ENCODE data around the gene PDLIM1.
A peak's percentile ranks its signal among the peaks of the same experiment; 100 is the strongest.

The PDLIM1 gene, protein sequence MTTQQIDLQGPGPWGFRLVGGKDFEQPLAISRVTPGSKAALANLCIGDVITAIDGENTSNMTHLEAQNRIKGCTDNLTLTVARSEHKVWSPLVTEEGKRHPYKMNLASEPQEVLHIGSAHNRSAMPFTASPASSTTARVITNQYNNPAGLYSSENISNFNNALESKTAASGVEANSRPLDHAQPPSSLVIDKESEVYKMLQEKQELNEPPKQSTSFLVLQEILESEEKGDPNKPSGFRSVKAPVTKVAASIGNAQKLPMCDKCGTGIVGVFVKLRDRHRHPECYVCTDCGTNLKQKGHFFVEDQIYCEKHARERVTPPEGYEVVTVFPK

DNA sequence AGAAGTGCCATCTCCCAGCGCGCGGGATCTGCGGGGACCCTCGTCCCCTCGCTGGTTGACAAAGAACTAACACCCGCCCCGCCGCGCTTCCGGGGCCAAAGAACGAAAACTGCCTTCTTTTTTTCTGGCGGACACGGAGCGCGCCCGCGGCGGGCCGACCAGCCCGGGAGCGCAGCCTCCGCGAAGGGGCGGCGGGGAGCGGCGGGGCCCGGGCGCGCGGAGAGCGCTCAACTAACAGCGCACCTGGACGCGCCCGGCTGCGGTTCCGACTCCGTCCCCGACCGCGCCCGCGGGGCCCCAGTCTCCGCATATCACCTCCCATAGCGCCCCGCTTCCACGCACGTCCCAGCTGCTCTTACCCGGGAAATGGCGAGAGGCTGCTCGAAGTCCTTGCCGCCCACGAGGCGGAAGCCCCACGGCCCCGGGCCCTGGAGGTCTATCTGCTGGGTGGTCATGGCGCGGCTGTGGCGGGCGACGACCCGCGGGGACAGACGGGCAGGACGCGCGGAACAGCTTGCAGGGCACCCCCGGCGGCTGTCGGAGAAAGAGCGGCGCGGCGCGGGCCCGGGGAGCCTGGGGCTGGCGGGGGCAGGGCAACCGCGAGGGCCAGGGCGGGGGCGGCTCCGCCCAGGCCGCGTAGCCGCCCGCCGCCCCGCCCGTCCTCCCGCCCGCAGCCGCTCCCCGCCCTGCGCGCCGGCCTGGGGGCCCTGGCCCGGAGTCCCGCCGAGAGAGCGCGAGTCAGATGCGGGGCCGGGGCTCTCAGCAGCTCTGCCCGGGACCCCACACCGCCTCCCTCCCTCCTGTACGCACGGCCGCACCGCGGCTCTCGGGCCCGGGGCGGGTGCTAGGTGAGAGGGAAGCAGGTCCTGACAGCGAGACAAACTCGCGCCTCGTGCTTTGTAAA is at the start of gene PDLIM1:
Gene PDLIM1, minus strand, starts transcription at position 543 of the 904 bp plus-strand sequence. Its CDS starts 88 bp downstream, at position 455.
- peak; percentile 83 for DNase-seq (ENCODE audit: low spot score)

DNA sequence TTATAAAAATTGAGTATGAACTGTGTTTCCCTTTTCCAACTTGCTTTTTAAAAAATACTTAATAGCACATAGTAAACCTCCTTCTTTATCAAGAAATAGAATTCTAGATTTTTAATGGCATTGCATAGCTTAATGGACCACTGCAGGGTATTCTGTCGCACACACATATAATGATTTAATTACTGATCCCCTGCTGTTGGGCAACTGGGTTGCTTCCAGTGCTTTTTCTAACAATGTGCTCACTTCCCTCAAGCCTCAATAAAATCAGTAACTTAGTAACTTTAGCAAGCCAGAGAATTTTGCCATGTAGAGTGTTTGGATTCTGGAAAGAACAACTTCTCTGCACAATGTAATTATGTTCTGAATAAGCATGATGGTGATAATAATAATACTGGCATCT is 49.1 kb upstream of the PDLIM1 start:
- DNase-seq (ENCODE audit: low spot score): no peak

DNA sequence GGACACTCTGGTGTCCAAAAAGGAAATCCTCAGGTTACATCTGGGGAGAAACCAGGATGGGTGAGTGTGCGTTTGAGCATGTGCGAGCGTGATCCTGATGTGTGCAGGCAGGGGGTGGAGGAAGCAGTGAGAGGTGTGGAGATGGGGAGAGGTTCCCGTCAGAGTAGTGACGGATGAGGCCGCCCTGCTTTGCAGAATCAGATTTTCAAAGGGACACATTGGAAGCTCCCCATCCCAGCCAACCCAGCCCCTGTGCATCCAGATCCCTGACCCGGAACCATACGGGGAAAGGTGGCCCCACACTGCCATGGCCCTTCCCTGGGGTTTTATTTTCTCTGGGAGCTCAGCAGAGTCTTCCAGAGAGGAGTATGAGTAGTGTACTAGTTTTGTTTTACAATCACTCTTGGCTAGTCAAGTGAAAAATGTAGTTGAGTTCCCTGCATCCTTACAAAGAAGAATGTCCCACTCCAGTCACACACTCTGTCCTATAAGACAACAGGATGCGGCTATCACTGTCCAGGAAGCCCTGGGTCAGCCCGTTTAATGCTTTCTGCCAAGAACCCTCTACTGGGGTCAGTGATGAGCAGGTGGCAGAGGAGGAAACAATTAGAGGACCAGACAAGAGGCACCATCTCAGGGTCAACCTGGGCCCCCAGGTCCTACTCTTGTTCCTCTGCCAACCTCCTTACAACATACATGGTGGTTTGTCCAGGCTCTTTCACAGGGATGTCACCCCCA is 46.8 kb upstream of the PDLIM1 start:
- no peak for DNase-seq (ENCODE audit: low spot score)

DNA sequence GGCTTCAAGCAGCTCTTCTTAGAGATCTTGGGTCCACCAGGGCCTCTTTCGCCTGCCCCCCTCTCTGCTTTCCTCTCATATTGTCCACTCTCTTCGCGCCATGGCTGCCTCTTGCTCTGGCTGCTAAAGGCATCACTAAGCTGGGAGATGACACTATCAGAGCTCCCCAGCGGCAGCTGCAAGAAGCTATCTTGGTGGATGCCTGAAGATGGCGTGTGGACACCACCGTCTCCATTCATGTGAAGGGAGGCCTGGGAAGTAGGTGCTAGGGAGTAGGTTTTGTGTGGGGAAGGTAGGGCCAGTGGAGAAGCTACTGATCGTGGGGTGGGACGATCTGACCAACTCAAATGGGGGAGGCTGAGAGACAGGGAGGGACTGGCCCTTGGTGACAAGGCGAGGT is 45.9 kb upstream of the PDLIM1 start:
- no peak for DNase-seq (ENCODE audit: low spot score)

DNA sequence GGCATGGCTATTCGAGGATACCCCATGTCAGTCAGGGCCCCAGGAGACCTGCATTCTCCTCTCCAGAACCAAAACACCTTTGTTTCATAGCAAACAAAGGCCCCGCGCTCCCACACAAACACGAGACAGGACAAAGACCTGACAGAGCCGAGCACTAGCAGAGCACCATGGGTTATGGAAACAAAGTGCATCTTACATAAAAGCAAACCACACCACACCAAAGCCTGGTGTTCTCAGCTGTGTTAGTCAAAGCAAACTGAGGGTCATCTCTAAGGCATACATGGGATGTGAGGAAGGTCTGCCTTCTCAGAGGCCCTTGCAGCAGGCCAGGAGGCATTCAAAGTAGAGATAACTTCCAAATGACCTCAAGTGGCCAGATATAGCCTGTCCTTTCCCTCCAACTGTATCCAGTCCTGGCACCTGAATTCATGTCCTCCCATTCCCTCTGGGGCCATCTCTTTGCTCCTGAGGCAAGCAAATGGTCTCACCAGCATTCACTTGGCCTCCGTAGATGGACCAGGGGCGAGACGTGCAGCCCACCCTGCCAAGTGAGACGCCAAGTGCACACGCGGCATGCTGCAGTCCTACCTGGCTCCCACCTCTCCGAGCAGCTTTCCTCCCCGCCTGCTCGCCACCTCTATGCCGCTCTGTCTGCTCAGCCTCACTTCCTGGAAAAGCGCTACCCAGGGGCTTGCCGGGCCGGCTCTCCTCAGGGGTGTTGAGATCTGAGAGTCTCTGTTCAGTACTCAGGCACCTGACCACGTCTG is 45.3 kb upstream of the PDLIM1 start:
- DNase-seq (ENCODE audit: low spot score): no peak

DNA sequence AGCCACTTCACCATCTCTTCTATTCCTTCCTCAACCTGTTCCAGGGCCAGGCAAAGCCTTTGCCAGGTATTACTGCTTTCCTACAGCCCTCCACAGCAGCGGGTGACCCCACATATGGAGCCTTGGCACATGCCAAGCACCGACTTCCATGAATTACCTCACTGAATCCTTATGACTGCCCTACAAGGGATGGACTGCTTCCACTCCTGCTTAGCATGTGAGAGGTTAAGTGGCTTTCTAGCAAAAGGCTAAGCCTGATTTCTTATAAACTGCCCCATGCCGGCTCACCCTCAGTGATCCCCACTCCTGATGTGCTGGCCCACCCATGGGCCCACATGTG is 44.0 kb upstream of the PDLIM1 start:
- DNase-seq (ENCODE audit: low spot score): no peak

DNA sequence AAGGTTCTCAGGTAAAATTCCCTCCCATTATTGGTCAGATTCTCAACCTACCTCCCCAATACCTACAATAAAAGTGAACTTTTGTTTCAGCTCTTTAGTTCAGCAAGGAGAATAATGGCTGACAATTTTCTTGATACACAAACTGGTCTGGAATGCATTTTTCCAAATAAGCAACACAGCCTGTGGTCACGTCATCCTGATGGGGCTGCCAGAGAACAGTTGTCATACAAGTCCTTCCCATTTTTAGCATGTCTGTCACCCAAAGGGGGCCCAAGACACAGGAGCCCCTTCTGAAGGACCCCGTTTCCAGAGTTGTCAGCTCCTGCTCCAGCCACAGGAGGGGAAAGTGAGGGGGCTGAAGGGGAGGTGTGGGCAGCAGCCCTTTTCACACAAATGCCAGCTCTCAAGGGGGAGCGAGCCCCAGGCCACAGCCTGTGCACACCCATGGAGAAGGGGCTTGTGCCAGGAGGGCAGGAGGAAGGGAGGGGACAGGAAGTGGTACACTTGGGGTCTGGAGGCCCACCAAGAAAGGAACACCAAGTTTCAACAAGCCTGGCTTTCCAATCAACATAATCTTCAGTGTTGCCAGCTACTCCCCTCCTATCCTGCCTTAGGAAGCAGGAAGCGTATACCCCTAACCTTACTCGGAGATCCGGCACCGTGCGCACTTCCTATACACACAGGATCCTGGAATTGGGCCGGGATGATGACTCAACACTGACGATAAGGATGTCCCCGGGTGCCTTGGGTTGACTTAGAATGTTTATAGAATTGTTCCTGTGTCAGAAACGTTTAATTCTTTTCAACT is 43.4 kb upstream of the PDLIM1 start:
- no peak for DNase-seq (ENCODE audit: low spot score)

DNA sequence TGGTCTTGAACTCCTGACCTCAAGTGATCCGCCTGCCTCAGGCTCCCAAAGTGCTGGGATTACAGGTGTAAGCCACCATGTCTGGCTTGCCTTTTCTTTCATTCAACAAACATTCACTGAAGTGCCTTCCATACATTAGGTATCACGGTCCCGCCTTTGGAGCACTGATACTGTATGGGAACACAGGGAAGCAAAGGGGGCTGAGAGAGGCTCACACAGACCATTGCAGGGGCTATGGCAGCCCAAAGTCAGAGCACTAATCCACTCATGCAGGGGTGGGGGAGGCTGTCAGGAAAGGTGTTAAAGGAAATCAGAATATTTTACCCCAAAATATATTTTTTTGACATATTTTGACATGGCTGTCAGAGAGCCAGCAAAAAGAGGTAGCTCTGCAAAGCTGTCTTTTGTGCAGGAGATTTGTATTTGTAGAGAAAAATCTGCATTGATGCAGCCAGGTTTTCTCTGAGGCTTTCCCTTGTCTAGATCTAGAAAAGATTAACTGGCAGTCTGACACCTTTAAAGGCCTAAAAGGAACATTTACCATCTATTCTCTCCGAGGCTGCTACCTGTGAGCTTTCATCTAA is 42.0 kb upstream of the PDLIM1 start:
- DNase-seq (ENCODE audit: low spot score): no peak

DNA sequence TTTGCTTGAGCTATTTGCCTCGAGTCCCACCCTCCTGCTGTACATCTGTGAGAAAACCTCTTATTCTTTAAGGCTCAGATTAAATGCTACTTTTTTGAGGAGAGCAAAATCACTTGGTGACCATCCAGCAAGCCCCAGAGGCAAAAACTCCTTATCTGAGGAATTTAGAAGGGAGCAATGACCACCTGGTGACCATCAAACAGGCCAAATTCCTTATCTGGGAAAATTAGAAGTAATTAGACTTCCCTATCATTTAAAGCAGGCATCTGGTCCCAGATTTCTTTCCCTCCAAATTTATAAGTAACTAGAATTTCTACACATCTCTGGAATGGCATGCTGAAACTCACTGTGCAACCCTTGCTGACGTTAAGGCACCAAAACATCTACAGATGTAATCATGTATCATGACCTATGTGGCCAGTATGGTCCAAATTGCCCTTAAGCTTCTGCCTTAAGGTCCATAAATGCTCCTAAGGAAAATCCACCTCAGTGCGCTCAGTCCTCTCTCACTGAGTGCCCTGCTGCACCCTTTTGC is 40.9 kb upstream of the PDLIM1 start:
- no peak for DNase-seq (ENCODE audit: low spot score)

DNA sequence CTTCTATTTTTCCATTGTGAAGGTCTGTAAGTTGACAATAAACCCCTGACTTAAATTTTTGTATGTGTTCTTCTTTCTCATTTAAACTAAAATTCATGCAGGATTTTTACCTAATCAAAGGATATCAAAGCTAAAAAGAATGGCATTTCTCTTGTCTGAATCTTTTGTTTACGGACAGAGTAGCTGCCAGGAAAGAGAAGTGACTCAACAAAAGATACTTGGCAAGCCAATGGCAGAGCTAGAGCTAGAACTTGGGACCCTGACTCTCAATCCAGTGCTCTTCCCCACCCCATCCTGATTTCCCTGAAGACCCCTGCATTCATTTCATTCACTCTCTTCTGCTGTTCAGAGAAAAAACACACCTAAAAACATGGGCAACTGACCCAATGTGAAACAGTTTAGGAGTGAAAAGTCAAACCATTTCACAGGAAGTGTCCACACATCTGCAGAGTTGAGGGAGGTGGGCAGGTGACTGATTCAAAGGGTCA is 40.2 kb upstream of the PDLIM1 start:
- DNase-seq (ENCODE audit: low spot score): no peak

DNA sequence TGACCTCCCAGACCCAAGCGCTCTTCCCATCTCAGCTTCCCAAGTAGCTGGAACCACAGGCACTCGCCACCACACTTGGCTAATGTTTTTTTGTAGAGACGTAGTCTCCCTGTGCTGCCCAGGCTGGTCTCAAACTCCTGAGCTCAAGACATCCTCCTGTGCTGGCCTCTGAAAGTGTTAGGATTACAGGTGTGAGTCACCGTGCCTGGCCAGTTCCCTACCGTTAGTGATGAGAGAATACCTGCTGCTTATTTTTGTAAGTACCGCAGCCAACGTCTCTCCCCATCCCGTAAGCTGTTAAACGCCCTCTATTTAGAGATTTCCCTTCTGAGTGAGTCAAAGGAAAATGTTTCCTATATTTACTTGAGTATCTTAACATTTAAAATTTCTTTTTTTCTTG is 38.5 kb upstream of the PDLIM1 start:
- DNase-seq (ENCODE audit: low spot score): no peak

DNA sequence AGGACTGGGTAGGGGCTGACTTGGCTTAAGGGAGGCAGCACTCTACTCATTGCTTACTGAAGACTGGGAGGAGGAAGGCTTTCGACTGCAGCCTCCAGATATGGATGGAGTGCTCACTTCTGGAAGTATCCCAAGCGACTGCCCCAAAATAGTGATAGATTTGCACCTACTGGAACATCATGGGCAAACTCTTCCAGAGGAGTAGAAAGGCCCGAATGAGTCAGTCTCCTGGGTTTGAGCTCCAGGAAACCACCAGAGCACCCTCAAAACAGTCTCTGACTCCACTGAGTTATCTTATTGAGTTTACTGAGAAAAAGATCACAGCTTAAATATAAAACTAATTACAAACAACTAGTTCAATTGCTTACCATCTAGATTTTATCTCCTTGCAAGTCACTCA is 37.2 kb upstream of the PDLIM1 start:
- DNase-seq (ENCODE audit: low spot score): no peak

DNA sequence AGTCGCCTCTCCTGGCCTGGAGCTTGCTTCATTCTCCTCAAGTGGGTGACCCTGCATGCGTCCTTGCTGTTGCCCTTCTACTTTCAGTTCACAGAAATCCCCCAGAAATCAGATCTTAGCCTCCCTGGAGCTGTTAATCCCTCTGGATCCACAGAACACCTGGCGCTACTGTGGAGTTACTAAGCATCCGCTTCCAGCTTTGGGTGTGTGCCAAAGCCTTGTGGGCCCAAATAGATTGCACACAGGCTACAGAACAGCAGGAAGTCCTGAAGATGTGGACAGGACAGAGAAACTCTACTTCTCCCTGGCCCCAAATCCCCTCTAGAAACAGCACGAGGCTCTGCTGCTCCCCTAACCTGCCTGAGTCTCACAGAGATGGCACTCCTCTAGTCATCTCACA is 36.6 kb upstream of the PDLIM1 start:
- DNase-seq (ENCODE audit: low spot score): no peak

DNA sequence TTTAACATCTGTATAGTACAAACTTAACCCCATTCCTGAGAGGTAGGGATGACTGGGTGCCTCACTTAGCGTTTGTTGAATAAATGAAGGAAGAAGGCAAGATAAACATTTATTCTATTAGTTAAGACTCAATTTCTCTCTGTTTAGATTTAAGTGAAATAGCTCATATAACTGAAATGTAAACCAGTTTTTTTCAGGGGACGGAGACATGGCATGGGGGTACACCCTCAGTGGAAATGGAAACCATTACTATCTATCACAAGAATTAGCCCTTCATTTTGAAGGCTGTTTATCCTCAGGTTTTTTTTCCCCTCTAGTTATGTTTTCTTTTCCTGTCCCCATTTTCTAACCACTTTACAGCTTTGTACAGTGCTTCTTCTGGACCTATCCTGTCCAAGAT is 35.6 kb upstream of the PDLIM1 start:
- no peak for DNase-seq (ENCODE audit: low spot score)

DNA sequence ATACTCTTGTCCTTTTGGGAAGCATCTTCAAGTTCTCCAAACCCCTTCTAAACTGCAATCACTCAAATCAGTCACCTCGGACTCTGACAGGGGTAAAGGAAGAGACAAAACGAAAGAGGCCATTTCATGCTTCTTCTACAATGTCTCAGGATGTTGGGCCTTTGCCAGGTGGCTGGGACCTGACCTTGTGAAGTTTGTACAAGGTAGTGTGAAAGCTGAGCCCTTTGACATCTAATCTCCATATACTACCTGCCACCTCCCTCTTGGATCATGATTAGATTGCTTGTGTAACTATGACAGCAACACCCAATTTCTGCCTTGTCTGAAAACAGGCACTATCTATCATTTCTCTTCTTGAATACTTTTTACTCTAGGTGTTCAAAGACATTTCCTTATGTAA is 35.1 kb upstream of the PDLIM1 start:
- no peak for DNase-seq (ENCODE audit: low spot score)

DNA sequence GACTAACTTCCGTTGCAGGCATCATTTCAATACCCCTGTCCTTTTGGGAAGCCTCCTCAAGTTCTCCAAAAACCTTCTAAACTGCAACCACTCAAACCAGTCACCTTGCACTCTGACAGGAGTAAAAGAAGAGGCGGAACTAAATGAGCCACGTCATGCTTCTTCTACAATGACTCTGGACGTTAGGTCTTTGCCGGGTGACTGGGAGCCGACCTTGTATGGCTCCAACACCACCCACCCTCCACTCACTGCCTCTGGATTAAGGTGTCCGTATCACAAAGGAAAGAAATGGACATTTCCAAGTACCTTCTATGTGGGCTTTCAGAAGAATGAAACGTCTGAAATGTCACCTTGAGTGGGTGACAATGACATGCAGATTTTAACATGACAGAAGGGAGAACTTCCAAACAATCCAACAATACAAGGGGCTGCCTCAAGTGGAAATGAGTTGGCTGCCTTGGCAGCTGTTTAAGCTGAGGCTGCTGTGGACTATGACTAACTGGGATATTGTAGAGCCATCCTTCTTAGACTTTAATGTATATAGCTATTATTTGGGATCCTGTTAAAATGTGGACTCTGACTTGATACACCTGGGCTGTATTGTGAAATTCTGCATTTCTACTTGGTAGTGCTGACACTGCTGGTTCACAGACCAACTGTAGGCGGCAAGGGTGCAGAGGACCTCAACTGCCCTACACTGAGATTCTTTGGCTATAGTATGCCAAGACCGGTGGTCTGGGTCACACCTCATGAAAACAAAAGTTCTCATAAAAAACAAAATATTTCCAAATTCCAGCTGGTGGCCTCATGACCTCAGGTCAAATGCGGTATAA is 33.8 kb upstream of the PDLIM1 start:
- DNase-seq (ENCODE audit: low spot score): no peak

DNA sequence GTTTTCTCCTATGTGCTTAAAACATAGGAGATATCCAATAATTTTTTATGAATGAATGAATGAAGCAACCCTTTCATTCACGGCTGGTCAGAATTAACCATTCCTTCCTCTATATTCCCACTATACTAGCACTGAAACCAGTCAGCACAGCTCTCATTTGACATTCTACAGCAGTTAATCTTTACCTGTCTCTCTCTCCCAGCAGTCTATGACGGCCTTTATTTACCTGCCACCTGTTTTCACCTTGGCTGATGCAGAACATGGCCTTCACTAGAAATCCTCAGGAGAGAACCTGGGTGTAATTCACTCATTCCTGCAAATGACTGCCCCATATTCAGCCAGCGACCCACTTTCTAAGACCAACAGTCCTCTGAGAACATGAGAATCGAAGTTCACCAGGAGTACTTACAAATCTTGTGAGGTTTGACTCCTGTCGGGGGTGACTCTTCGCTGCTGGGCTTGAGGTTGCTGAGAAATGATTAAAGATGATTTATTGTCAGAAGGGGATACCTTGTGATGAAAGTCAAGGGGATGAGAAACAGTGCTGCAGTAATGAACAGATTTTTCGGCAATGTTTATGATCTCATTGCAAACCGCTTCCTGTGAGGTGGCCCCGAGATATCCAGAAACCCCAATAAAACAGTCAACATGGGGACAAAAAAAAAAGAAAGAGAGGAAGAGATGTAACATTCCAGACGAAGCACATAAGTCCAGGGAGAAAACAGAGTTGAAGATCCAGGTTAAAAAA is 30.9 kb upstream of the PDLIM1 start:
- no peak for DNase-seq (ENCODE audit: low spot score)

DNA sequence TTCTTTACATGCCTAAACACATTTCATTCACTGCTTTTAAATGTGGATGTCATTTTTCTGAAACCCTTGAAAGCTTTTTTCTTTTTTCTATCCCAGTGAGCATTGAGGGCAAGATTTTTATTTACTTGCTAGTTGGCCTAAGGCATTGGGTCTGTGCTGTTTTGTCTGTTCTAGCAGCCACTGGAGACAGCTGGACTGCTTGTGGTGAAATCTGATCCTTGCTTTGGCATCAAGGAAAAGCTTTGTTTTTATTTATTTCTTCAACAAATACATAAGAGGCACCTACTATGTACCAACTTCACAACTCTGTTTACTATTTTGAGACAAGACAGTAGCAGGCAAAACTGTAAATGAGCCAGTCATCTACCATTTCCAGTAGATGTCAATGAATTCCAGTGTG is 28.4 kb upstream of the PDLIM1 start:
- no peak for DNase-seq (ENCODE audit: low spot score)

DNA sequence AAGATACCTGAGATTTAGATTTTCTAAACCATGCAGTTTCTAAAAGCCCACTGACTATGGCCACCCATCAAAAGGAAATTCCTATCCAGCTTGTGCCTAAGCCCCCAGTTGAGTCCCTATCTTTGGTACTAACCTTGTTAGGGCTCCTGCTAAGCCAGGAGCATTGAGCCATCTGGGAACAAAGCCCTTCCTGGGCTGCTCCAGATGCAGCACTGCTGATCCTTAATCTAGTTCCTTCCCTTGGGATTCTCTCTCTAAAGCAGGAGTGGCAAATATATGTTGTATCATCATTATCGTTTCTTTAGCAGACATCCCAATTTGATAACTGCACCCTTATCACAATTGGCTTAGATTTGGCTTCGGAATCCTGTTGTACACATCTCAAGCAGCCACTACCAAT is 24.7 kb upstream of the PDLIM1 start:
- no peak for DNase-seq (ENCODE audit: low spot score)
